ENCODE results near the gene ST3GAL3. TPM values are rescaled to one million over a fixed set of nuclear protein-coding genes. Genes with fewer than 3 reads are reported as not detected.

Gene ST3GAL3
- total RNA-seq, 1 experiment from 2014 or later: 26.0 TPM

GRCh38 chr1:43847882-43848281 lies 140.5 kb downstream of the ST3GAL3 start:
- TF ChIP-seq POLR2AphosphoS5 (IDR thresholded peaks at IDR 0.05; ENCODE audit: low read depth, low read length): no peak
- no peak for TF ChIP-seq SIN3A (IDR thresholded peaks at IDR 0.05; ENCODE audit: borderline replicate concordance, insufficient read depth, low read depth, low read length)
- TF ChIP-seq, protein P1, sequence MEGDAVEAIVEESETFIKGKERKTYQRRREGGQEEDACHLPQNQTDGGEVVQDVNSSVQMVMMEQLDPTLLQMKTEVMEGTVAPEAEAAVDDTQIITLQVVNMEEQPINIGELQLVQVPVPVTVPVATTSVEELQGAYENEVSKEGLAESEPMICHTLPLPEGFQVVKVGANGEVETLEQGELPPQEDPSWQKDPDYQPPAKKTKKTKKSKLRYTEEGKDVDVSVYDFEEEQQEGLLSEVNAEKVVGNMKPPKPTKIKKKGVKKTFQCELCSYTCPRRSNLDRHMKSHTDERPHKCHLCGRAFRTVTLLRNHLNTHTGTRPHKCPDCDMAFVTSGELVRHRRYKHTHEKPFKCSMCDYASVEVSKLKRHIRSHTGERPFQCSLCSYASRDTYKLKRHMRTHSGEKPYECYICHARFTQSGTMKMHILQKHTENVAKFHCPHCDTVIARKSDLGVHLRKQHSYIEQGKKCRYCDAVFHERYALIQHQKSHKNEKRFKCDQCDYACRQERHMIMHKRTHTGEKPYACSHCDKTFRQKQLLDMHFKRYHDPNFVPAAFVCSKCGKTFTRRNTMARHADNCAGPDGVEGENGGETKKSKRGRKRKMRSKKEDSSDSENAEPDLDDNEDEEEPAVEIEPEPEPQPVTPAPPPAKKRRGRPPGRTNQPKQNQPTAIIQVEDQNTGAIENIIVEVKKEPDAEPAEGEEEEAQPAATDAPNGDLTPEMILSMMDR (IDR thresholded peaks at IDR 0.05): no peak
- CTCF ChIA-PET: no interaction called here
- DNase-seq (ENCODE audit: low read depth, low spot score) (no peak), ATAC-seq (no peak)
- Histone ChIP-seq H3K4me1 (ENCODE audit: control insufficient read depth, insufficient read depth, low read length) (peaks cover 4% of the 10 kb centered on the region), H3K4me3 (ENCODE audit: low read depth in 2 of 2, low read length in 2 of 2) (no peak overlapping the region), H3K27me3 (ENCODE audit: control insufficient read depth, insufficient read depth, low read length) (no peaks in the 10 kb centered on the region), H3K27ac (ENCODE audit: low read length) (no peak overlapping the region), H3K36me3 (ENCODE audit: control insufficient read depth, insufficient read depth, low read length) (no peaks in the 10 kb centered on the region), H3K9me3 (ENCODE audit: control insufficient read depth, insufficient read depth, low read depth, low read length) (no peaks in the 10 kb centered on the region)
- no TSS peak for BruUV-seq (replicated peaks)
- in situ Hi-C loops (cut with HindIII; ENCODE audit: low pct_unique_long_range_greater_than_20kb, low sequenced_read_pairs) (no loop called here), intact Hi-C loops (cut with micrococcal nuclease; ENCODE audit: unreplicated experiment) (no loop called here)
- POLR2A ChIA-PET: no interaction called here

- in situ Hi-C loops (cut with HindIII; ENCODE audit: low pct_unique_long_range_greater_than_20kb, low sequenced_read_pairs): no loop called here
- H3K27ac ChIP-seq (ENCODE audit: low read length): no peak overlapping the region
- intact Hi-C loops (cut with micrococcal nuclease; ENCODE audit: unreplicated experiment): no loop called here
These were observed 142.3 kb downstream of the ST3GAL3 start for GRCh38 chr1:43849670-43850069.

More at GRCh38 chr1:43849670-43850069, 142.3 kb downstream of the ST3GAL3 start:
- TF ChIP-seq SIN3A (IDR thresholded peaks at IDR 0.05; ENCODE audit: borderline replicate concordance, insufficient read depth, low read depth, low read length) (no peak), POLR2AphosphoS5 (IDR thresholded peaks at IDR 0.05; ENCODE audit: low read depth, low read length) (no peak), TCF7L2 (IDR thresholded peaks at IDR 0.05; ENCODE audit: low read depth, low read length) (no peak)
- TF ChIP-seq, protein P1 (IDR thresholded peaks at IDR 0.05): no peak
- TF ChIP-seq, protein P2, sequence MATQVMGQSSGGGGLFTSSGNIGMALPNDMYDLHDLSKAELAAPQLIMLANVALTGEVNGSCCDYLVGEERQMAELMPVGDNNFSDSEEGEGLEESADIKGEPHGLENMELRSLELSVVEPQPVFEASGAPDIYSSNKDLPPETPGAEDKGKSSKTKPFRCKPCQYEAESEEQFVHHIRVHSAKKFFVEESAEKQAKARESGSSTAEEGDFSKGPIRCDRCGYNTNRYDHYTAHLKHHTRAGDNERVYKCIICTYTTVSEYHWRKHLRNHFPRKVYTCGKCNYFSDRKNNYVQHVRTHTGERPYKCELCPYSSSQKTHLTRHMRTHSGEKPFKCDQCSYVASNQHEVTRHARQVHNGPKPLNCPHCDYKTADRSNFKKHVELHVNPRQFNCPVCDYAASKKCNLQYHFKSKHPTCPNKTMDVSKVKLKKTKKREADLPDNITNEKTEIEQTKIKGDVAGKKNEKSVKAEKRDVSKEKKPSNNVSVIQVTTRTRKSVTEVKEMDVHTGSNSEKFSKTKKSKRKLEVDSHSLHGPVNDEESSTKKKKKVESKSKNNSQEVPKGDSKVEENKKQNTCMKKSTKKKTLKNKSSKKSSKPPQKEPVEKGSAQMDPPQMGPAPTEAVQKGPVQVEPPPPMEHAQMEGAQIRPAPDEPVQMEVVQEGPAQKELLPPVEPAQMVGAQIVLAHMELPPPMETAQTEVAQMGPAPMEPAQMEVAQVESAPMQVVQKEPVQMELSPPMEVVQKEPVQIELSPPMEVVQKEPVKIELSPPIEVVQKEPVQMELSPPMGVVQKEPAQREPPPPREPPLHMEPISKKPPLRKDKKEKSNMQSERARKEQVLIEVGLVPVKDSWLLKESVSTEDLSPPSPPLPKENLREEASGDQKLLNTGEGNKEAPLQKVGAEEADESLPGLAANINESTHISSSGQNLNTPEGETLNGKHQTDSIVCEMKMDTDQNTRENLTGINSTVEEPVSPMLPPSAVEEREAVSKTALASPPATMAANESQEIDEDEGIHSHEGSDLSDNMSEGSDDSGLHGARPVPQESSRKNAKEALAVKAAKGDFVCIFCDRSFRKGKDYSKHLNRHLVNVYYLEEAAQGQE (IDR thresholded peaks at IDR 0.05; ENCODE audit: insufficient read depth in 1 of 2, low read depth in 2 of 2, low read length in 1 of 2): no peak
- no peaks in the 10 kb centered on the region for H3K27me3 ChIP-seq (ENCODE audit: control insufficient read depth, insufficient read depth, low read length)
- ATAC-seq: no peak
- H3K4me1 ChIP-seq (ENCODE audit: control insufficient read depth, insufficient read depth, low read length): peaks cover 12% of the 10 kb centered on the region
- no TSS peak for BruUV-seq (replicated peaks)
- no peak for DNase-seq (ENCODE audit: low read depth, low spot score)
- no peaks in the 10 kb centered on the region for H3K9me3 ChIP-seq (ENCODE audit: control insufficient read depth, insufficient read depth, low read depth, low read length)
- H3K4me3 ChIP-seq (ENCODE audit: low read depth in 2 of 2, low read length in 2 of 2): no peak overlapping the region
- POLR2A ChIA-PET: no interaction called here
- H3K36me3 ChIP-seq (ENCODE audit: control insufficient read depth, insufficient read depth, low read length): no peaks in the 10 kb centered on the region
- CTCF ChIA-PET: no interaction called here
